LNCAP (cell line): ENCODE data around the gene PTGS1.

Experiments
- CTCF ChIP-seq: fragments of 450-650 bp; IDR thresholded peaks from 2 replicates; pipeline ENCODE4 v1.5.1; 2017; ENCODE audit warnings: mild to moderate bottlenecking

The PTGS1 gene

GRCh38 chr9:122338994-122339393, 31.8 kb upstream of the PTGS1 start:
- TF ChIP-seq CTCF: no peak

- no peak for TF ChIP-seq CTCF
Observed at GRCh38 chr9:122339579-122339978, 31.2 kb upstream of the PTGS1 start.

GRCh38 chr9:122340161-122340560, 30.7 kb upstream of the PTGS1 start:
- TF ChIP-seq CTCF: no peak

DNA sequence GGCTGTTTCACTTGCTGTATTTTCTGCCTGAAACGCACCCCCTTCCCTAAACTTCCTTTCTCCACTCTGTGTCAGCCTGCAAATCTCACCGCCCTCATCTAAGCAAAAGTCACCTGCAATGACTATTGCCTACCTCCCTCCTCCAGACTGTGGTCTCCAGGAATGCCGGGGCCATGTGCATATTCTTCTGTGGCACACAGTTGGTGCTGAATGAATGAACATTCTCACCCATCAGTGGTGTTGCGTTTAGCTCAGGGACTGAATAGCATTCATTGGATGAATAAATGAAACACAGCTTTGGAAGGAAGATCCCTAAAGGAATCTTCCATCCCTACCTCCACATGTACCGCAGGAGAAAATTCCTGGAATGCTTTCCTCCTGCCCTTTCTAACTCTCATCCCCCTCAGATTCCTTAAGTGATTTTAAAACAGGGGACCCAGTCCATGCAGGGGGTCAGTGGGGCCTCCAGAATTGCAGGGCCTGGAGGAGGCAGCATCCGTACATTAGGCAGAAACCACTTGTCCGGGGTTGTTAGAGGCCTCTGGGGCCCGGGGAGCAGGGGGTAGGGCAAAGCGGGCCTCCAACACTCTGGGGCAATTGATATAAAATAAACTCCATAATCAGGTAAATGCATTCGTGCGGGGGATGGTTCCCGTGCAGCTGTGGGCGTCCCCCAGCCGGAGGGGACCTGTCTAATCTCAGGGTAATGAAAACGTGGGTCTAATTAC, 28.3 kb upstream of the PTGS1 start:
- TF ChIP-seq CTCF: no peak

GRCh38 chr9:122346478-122347347, 24.1 kb upstream of the PTGS1 start:
- TF ChIP-seq CTCF: no peak

DNA sequence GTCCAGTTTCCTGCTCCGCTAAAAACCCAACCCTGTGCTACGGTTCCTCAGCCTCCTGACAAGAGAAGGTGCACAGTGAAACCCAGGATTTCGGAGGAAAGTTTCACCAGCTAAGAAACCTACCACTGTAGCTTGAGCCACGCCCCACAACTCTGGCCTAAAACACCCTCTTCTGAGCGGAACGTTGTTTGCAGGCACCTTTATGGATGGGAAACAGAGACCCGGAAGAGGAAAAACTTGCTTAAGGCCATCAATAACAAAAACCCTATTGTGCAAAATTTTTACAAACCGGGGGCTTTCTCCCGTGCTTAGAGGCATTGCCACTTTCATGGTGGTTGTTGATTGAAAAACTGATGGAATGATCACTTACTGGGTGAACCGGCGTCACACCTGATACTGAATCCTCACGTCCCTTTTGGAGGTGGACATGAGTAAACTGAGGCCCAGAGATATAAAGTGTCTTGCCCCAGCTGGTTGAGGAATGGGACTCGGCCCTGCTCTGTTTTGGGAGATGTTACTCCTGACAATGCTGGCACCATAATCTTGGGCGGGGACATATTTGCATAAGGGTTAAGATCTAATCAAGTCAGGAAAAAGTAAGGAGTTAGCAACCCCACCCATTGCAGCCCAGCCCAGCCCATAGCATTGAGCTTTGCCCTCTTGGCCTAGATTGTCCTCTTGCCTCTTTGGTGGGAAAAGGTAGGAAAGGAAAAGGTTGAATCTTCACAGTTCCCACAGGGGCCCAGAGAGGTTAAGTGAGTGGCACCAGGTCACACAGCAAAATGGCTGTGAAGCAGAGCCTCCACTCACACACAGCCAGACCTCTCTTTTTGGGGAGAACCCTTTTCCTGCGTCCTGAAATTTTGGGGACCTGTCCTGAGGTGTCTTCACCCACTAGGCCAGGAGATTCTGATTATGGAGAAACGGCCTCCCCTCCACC, 23.2 kb upstream of the PTGS1 start:
- TF ChIP-seq CTCF: no peak

DNA sequence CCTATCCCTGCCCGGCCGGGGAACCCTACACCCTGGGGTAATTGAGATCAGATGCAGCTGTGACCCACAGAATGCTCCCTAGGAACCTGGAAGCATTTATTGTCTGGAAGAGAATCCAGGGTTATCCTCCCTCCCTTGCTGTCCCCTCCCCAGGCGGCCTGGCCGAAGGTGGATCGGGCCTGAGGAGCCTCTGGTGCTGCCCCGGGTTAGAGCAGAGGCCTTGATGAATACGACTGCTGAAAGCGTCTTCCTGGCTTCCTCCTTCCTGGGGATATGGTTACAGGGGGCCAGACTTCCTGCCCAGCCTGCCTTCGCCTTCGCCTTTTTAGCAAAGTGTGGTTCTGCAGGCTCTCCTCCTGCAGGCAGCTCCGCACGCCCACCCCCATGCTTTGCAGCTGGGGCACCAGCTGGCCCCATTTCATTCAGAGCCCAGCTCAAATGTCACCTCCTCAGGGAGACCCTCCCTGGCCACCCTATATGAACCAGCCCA, 22.5 kb upstream of the PTGS1 start:
- TF ChIP-seq CTCF: no peak
